Measurements from ENCODE around the gene SMAD3. TPM values are rescaled to one million over a fixed set of nuclear protein-coding genes. Genes with fewer than 3 reads are reported as not detected.

SMAD3 gene
- total and polyA plus RNA-seq, 10 of the 15 experiments (the other 5 are each of a cell fraction or from before 2014, with no cell fraction given) = 5.6 to 43.2 (median 16.0) TPM

DNA sequence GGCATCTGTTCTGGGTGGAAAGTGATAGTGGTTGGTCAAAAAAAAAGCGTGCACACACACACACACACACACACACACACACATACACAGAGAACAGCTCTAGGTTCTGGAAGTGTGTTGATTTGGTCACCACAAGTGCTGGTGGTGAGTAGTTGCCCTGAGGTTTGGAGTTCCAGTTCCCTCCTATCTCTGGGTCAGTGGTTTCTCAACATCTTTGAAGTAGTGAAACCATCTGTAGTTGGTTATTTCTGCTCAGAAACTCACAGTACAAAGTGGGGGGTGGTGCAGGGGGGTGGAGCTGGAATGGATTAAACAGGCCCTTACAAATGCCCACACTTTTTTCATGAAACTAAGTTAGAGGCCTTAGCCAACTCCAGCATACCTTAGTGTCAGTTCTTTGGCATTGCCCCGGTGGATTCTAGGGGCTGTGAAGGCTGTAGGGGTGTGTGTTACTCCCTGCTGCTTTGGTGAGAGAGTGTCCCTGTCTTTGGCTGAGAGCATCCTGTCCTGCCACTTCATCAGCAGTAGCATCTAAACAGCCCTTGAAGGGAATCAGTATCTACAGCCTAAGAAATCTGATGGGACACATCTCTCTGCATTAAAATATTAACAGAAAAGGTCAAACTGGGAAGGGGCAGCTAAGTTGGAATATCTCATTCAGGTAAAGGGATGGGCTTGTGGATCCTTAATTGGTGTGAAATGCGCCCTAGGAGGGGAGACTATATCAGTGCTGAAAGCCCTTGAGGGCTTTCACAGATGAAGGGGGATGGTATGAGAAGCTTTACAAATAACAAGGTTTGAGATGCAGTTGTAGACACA is 20.6 kb downstream of the SMAD3 start (continued):
- peak; percentile 50; the same call in 1 of the 2 replicates for TF ChIP-seq ZNF687 (IDR thresholded peaks at IDR 0.05)
- peak; percentile 39 for TF ChIP-seq PBX3 (IDR thresholded peaks at IDR 0.05; ENCODE audit: insufficient replicate concordance, low read depth, low read length)
- TF ChIP-seq CHD2 (IDR thresholded peaks at IDR 0.05; ENCODE audit: borderline replicate concordance, low read depth, low read length) = peak; percentile 88; the same call in 1 of the 2 replicates
- TF ChIP-seq TCF3 (IDR thresholded peaks at IDR 0.05; ENCODE audit: borderline replicate concordance, insufficient read depth, low read depth, low read length) = peak; percentile 95
- peak; percentile 97 for TF ChIP-seq RCOR1 (conservative IDR thresholded peaks at IDR 0.05; ENCODE audit: low read depth, low read length)
- TF ChIP-seq IRF4 (IDR thresholded peaks at IDR 0.05; ENCODE audit: low read depth, low read length) = peak; percentile 98
- TF ChIP-seq PAX5 (IDR thresholded peaks at IDR 0.05; ENCODE audit: borderline replicate concordance, low read depth, low read length) = peak; percentile 99
- peak; percentile 96 for TF ChIP-seq NBN (IDR thresholded peaks at IDR 0.05)
- no peak for TF ChIP-seq RBBP5 (conservative IDR thresholded peaks at IDR 0.05)
- TF ChIP-seq, protein P1, sequence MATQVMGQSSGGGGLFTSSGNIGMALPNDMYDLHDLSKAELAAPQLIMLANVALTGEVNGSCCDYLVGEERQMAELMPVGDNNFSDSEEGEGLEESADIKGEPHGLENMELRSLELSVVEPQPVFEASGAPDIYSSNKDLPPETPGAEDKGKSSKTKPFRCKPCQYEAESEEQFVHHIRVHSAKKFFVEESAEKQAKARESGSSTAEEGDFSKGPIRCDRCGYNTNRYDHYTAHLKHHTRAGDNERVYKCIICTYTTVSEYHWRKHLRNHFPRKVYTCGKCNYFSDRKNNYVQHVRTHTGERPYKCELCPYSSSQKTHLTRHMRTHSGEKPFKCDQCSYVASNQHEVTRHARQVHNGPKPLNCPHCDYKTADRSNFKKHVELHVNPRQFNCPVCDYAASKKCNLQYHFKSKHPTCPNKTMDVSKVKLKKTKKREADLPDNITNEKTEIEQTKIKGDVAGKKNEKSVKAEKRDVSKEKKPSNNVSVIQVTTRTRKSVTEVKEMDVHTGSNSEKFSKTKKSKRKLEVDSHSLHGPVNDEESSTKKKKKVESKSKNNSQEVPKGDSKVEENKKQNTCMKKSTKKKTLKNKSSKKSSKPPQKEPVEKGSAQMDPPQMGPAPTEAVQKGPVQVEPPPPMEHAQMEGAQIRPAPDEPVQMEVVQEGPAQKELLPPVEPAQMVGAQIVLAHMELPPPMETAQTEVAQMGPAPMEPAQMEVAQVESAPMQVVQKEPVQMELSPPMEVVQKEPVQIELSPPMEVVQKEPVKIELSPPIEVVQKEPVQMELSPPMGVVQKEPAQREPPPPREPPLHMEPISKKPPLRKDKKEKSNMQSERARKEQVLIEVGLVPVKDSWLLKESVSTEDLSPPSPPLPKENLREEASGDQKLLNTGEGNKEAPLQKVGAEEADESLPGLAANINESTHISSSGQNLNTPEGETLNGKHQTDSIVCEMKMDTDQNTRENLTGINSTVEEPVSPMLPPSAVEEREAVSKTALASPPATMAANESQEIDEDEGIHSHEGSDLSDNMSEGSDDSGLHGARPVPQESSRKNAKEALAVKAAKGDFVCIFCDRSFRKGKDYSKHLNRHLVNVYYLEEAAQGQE (IDR thresholded peaks at IDR 0.05; ENCODE audit: low read depth, low read length) = no peak
- TF ChIP-seq, protein P2, sequence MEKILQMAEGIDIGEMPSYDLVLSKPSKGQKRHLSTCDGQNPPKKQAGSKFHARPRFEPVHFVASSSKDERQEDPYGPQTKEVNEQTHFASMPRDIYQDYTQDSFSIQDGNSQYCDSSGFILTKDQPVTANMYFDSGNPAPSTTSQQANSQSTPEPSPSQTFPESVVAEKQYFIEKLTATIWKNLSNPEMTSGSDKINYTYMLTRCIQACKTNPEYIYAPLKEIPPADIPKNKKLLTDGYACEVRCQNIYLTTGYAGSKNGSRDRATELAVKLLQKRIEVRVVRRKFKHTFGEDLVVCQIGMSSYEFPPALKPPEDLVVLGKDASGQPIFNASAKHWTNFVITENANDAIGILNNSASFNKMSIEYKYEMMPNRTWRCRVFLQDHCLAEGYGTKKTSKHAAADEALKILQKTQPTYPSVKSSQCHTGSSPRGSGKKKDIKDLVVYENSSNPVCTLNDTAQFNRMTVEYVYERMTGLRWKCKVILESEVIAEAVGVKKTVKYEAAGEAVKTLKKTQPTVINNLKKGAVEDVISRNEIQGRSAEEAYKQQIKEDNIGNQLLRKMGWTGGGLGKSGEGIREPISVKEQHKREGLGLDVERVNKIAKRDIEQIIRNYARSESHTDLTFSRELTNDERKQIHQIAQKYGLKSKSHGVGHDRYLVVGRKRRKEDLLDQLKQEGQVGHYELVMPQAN (conservative IDR thresholded peaks at IDR 0.05) = no peak
- no peak for TF ChIP-seq YBX1 (IDR thresholded peaks at IDR 0.05)
- TF ChIP-seq ZNF622 (IDR thresholded peaks at IDR 0.05) = no peak
- peak; percentile 100 for TF ChIP-seq TBL1XR1 (IDR thresholded peaks at IDR 0.05; ENCODE audit: low read depth, low read length)
- no peak for TF ChIP-seq MXI1 (IDR thresholded peaks at IDR 0.05; ENCODE audit: low read depth, low read length)
- peak; percentile 40 for TF ChIP-seq RELA (IDR thresholded peaks at IDR 0.05; ENCODE audit: borderline replicate concordance, partially characterized antibody)
- peak; percentile 95 for TF ChIP-seq ZBED1 (IDR thresholded peaks at IDR 0.05; ENCODE audit: borderline replicate concordance)
- 0 out of 2 replicates have a peak, but pooled peaks have one; percentile 47 for TF ChIP-seq JUND (IDR thresholded peaks at IDR 0.05; ENCODE audit: low read depth, low read length)
- TF ChIP-seq TARDBP (IDR thresholded peaks at IDR 0.05; ENCODE audit: borderline replicate concordance) = peak; percentile 59; the same call in 1 of the 2 replicates
- TF ChIP-seq ZNF274 (IDR thresholded peaks at IDR 0.05; ENCODE audit: insufficient read depth, insufficient read length) = no peak
